ENCODE results near the gene OAS2. TPM values are rescaled to one million over a fixed set of nuclear protein-coding genes. Genes with fewer than 3 reads are reported as not detected.

OAS2 gene
- total RNA-seq, 1 experiment from 2014 or later, result 5.8 TPM

DNA sequence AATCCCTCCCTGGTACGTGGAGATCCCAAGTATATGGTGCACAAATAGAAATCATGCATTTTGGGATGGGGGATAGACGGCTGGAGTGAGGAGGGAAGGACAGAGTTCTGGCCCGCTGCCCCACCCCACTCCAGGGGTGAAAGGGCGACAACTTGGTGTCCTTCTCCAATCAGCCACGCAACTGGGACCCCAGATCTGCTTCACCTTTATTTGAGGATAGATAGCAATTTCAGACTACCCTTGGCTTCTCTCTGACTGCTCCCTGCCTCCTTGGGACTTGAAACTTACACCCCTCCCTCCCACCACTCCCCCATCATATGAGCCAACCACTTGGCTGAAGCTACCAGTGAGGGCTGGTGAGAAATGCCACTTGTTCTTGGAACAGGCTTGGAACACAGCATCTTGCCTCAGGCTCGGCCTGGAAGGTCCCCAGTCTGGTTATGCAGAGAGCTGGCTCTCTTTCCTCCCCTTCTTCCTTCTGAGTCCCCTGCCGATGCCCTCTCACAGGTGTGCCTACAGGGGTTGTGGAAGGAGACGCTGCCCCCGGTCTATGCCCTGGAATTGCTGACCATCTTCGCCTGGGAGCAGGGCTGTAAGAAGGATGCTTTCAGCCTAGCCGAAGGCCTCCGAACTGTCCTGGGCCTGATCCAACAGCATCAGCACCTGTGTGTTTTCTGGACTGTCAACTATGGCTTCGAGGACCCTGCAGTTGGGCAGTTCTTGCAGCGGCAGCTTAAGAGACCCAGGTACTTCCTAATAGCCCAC is 31.9 kb upstream of the OAS2 start:
- no peak overlapping the region for H3K9ac ChIP-seq (ENCODE audit: low read length)
- no peak overlapping the region for H3K4me2 ChIP-seq (ENCODE audit: low read length)
- POLR2A ChIA-PET (ENCODE audit: unreplicated experiment), result no interaction called here
- H3K79me2 ChIP-seq (ENCODE audit: low read length), result no peaks in the 10 kb centered on the region
- TF ChIP-seq EZH2 (IDR thresholded peaks at IDR 0.05; ENCODE audit: low read length, unreplicated experiment), result no peak
- no peak for TF ChIP-seq EZH2phosphoT487 (IDR thresholded peaks at IDR 0.05; ENCODE audit: borderline replicate concordance, low read length)
- no peak for TF ChIP-seq CTCF (conservative IDR thresholded peaks at IDR 0.05; ENCODE audit: low read depth, low read length)
- CTCF ChIA-PET, result no interaction called here
- H3K27me3 ChIP-seq (ENCODE audit: low read length), result no peaks in the 10 kb centered on the region
- no peaks in the 10 kb centered on the region for H3K36me3 ChIP-seq (ENCODE audit: low read depth, low read length)
- no peak overlapping the region for H3K27ac ChIP-seq (ENCODE audit: low read length)
- H4K20me1 ChIP-seq (ENCODE audit: low read length), result no peaks in the 10 kb centered on the region
- H2AFZ ChIP-seq (ENCODE audit: low read length), result no peak overlapping the region
- BruUV-seq (replicated peaks), result no TSS peak
- no peaks in the 10 kb centered on the region for H3K9me3 ChIP-seq (ENCODE audit: low read length)
- intact Hi-C loops (cut with micrococcal nuclease), result no loop called here
- ATAC-seq (no peak), DNase-seq (no peak)
- no peaks in the 10 kb centered on the region for H3K9me2 ChIP-seq (replicated peaks; ENCODE audit: low read length)
- H3F3A ChIP-seq (ENCODE audit: low read length, unreplicated experiment), result no peaks in the 10 kb centered on the region
- no peaks in the 10 kb centered on the region for H3K4me1 ChIP-seq (ENCODE audit: insufficient read depth, low read length)
- no peak overlapping the region for H3K4me3 ChIP-seq (ENCODE audit: low read length)

DNA sequence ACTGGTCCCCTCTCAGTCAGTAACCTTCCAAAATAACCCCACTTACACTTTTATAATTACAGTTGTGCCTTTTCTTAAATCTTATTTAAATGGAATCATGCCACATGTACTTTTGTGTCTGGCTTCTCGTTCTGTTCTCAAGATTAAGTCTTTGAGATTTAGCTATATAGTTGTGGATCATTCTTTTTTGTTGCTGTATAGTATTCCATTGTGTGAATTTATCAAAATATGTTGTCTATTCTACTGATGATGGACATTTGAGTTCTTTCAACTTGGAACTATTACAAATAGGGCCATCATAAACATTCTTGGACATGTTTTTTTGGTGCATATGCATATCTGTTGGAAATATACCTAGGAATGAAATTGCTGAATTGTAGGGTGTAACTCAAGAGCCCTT is 31.0 kb upstream of the OAS2 start:
- Histone ChIP-seq H3K36me3 (ENCODE audit: low read depth, low read length) (no peaks in the 10 kb centered on the region), H3F3A (ENCODE audit: low read length, unreplicated experiment) (no peaks in the 10 kb centered on the region), H3K4me2 (ENCODE audit: low read length) (no peak overlapping the region), H3K9me2 (replicated peaks; ENCODE audit: low read length) (no peaks in the 10 kb centered on the region), H2AFZ (ENCODE audit: low read length) (no peak overlapping the region), H3K27me3 (ENCODE audit: low read length) (no peaks in the 10 kb centered on the region), H3K4me3 (ENCODE audit: low read length) (no peak overlapping the region), H3K9me3 (ENCODE audit: low read length) (no peaks in the 10 kb centered on the region), H3K4me1 (ENCODE audit: insufficient read depth, low read length) (no peaks in the 10 kb centered on the region), H3K27ac (ENCODE audit: low read length) (no peak overlapping the region), H3K79me2 (ENCODE audit: low read length) (no peaks in the 10 kb centered on the region), H4K20me1 (ENCODE audit: low read length) (no peaks in the 10 kb centered on the region), H3K9ac (ENCODE audit: low read length) (no peak overlapping the region)
- POLR2A ChIA-PET (ENCODE audit: unreplicated experiment), result no interaction called here
- no peak for ATAC-seq
- no peak for DNase-seq
- BruUV-seq (replicated peaks), result no TSS peak
- CTCF ChIA-PET, result no interaction called here
- TF ChIP-seq EZH2 (IDR thresholded peaks at IDR 0.05; ENCODE audit: low read length, unreplicated experiment) (no peak), EZH2phosphoT487 (IDR thresholded peaks at IDR 0.05; ENCODE audit: borderline replicate concordance, low read length) (no peak), CTCF (conservative IDR thresholded peaks at IDR 0.05; ENCODE audit: low read depth, low read length) (no peak)
- intact Hi-C loops (cut with micrococcal nuclease), result no loop called here

- H4K20me1 ChIP-seq (ENCODE audit: low read length), result no peaks in the 10 kb centered on the region
- TF ChIP-seq EZH2 (IDR thresholded peaks at IDR 0.05; ENCODE audit: low read length, unreplicated experiment) (no peak), CTCF (conservative IDR thresholded peaks at IDR 0.05; ENCODE audit: low read depth, low read length) (no peak), EZH2phosphoT487 (IDR thresholded peaks at IDR 0.05; ENCODE audit: borderline replicate concordance, low read length) (no peak)
- H3K9ac ChIP-seq (ENCODE audit: low read length), result no peak overlapping the region
- H2AFZ ChIP-seq (ENCODE audit: low read length), result no peak overlapping the region
- H3K4me1 ChIP-seq (ENCODE audit: insufficient read depth, low read length), result no peaks in the 10 kb centered on the region
- intact Hi-C loops (cut with micrococcal nuclease), result no loop called here
- no peak overlapping the region for H3K27ac ChIP-seq (ENCODE audit: low read length)
- CTCF ChIA-PET, result no interaction called here
- BruUV-seq (replicated peaks), result no TSS peak
- H3K4me2 ChIP-seq (ENCODE audit: low read length), result no peak overlapping the region
- H3K79me2 ChIP-seq (ENCODE audit: low read length), result no peaks in the 10 kb centered on the region
- H3K4me3 ChIP-seq (ENCODE audit: low read length), result no peak overlapping the region
- no peaks in the 10 kb centered on the region for H3K27me3 ChIP-seq (ENCODE audit: low read length)
- no peaks in the 10 kb centered on the region for H3K36me3 ChIP-seq (ENCODE audit: low read depth, low read length)
- H3K9me2 ChIP-seq (replicated peaks; ENCODE audit: low read length), result no peaks in the 10 kb centered on the region
- POLR2A ChIA-PET (ENCODE audit: unreplicated experiment), result no interaction called here
- DNase-seq (no peak), ATAC-seq (no peak)
- no peaks in the 10 kb centered on the region for H3K9me3 ChIP-seq (ENCODE audit: low read length)
- no peaks in the 10 kb centered on the region for H3F3A ChIP-seq (ENCODE audit: low read length, unreplicated experiment)
Observed at GRCh38 chr12:112947761-112948160, 30.6 kb upstream of the OAS2 start.
